Skin epidermis (tissue), 12 donors: ENCODE data around the gene ZNF385A.
A peak's percentile ranks its signal among the peaks of the same experiment; 100 is the strongest.

ENCODE experiments used
- H3K27ac ChIP-seq, 21 experiments: fragments of 200-600 bp; sonication (generic) in 11 of 21; one replicate each; pipeline ENCODE4 v1.5.0; 2020; ENCODE audit warnings: mild to moderate bottlenecking in 3 of 21, inconsistent platforms in 2 of 21, moderate library complexity in 2 of 21
- H3K4me3 ChIP-seq, 7 experiments: fragments of 200-600 bp; sonication (generic) in 2 of 7; one replicate each; pipeline ENCODE4 v1.5.0; 2020; ENCODE audit warnings: inconsistent platforms in 2 of 7, mild to moderate bottlenecking in 2 of 7, moderate library complexity in 1 of 7

ZNF385A gene

GRCh38 chr12:54379398-54380201, 4.9 kb downstream of the ZNF385A start:
- Histone ChIP-seq H3K27ac (peak overlapping the region in 10 of 21 experiments; percentile 29 to 93 (median 75)), H3K4me3 (peak overlapping the region in 6 of 7 experiments; percentile 1 to 47 (median 22))

DNA sequence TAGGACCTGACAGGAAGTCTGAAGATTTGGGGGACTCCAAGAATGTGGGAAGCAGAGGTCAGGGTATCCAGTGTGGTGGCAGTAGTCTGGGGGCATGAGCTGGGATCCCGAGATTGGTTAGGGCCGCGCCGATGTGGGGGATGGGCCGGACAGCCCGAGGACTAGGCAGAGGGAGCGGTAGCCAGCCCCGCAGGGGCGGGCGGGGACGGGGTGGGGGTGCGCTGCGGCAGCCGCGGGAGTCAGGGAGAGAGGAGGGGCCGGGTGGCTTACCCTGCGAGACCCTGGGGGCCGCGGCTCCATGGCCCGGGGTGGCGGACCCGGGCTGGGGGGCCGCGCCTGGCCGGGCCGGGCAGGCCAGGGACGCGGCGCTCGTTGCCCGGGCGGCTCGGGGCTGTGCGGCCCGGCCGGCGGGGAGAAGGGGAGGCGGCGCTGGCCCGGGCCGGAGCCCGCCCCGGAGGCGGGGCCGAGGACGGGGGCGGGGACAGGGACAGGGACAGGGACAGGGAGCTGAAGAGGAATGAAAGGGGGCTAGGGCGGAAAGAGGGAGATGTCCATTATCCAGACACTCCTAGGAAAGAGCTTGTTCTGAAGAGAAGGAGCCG, 5.6 kb downstream of the ZNF385A start:
- peak overlapping the region in 6 of 7 experiments; percentile 15 to 47 (median 22) for H3K4me3 ChIP-seq
- peak overlapping the region in 10 of 21 experiments; percentile 3 to 93 (median 81) for H3K27ac ChIP-seq

DNA sequence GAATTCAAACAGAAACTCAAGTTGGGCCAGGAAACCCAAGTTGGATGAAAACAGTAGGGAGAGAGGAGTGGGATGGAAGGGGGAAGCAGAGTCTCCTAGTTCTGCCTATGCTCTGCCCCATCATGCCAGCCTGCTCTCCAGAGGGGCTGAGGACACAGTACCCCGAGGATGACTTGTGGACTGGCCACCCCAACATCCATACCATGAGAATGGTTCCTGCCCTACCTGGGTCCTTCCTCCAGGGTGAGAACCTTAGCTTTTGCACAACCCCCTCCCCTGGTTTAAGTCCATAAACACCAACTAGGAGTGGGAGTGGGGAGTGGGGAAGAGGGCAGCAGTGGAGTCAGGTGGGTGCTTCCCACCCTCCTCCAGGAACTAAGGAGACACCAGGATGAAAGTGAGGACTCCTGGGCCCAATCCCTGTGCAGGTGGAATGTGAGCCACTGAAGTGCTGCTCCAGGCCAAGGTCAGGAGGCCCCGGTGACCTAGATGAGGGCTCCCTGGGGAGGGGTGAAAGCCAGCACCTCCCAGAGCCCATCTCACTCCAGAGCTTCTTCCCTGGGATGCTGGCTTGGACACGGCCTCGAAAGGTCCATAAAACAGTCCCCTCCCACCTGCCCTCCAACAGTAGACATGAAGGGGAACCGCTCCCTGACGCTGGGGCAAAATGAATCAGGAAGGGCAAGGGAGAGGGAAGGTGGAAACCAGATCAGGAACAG, 6.6 kb downstream of the ZNF385A start:
- Histone ChIP-seq H3K4me3 (no peak overlapping the region), H3K27ac (peak overlapping the region in 9 of 21 experiments; percentile 2 to 93 (median 82))

- peak overlapping the region in 12 of 21 experiments; percentile 2 to 93 (median 80) for H3K27ac ChIP-seq
- H3K4me3 ChIP-seq, result no peak overlapping the region
Observed at GRCh38 chr12:54377007-54377406, 7.5 kb downstream of the ZNF385A start.

- Histone ChIP-seq H3K27ac (peak overlapping the region in 13 of 21 experiments; percentile 10 to 93 (median 80)), H3K4me3 (no peak overlapping the region)
Observed at GRCh38 chr12:54376596-54376995, 7.9 kb downstream of the ZNF385A start.

- no peak overlapping the region for H3K4me3 ChIP-seq
- peak overlapping the region in 15 of 21 experiments; percentile 12 to 93 (median 60) for H3K27ac ChIP-seq
Observed at GRCh38 chr12:54375259-54375579, 9.3 kb downstream of the ZNF385A start.

- Histone ChIP-seq H3K27ac (peak overlapping the region in 16 of 21 experiments; percentile 17 to 93 (median 59)), H3K4me3 (no peak overlapping the region)
Observed at GRCh38 chr12:54374562-54375258, 9.8 kb downstream of the ZNF385A start.

- H3K27ac ChIP-seq, result peak overlapping the region in 15 of 21 experiments; percentile 10 to 93 (median 60)
Observed at GRCh38 chr12:54373649-54374561, 10.6 kb downstream of the ZNF385A start.

DNA sequence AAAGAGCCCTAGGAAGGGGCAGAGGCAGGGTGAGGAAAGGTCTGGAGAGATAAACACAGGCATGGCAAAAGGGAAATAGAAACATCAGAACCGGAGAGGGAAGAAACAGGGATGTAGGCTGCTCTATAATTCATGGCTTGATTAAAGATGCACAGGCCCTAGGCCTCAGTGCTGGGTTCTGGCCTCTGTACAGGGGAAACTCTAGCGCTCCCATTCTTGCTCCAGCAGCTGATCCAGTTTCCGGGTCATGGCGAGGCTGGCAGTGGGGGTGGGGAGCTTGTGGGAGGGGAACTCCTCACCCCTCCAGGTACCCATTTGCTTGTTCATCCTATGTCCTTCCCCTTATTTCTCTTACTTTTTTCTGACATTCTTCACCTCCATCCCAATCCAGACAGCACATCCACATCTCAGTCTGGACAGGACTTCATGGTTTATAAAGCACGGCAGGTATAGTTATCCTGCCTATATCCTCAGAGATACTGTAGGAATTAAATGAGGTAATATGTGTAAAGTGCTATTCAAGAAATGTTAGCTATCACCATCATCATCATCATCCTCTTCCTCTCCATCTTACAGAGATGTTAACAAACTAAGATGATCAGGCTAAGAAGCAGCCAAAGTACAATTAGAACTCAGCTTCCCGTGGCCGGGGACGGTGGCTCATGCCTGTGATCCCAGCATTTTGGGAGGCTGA, 12.3 kb downstream of the ZNF385A start:
- Histone ChIP-seq H3K4me3 (no peak overlapping the region), H3K27ac (peak overlapping the region in 9 of 21 experiments; percentile 38 to 86 (median 80))

More at GRCh38 chr12:54373649-54374561, 10.6 kb downstream of the ZNF385A start:
- no peak overlapping the region for H3K4me3 ChIP-seq

DNA sequence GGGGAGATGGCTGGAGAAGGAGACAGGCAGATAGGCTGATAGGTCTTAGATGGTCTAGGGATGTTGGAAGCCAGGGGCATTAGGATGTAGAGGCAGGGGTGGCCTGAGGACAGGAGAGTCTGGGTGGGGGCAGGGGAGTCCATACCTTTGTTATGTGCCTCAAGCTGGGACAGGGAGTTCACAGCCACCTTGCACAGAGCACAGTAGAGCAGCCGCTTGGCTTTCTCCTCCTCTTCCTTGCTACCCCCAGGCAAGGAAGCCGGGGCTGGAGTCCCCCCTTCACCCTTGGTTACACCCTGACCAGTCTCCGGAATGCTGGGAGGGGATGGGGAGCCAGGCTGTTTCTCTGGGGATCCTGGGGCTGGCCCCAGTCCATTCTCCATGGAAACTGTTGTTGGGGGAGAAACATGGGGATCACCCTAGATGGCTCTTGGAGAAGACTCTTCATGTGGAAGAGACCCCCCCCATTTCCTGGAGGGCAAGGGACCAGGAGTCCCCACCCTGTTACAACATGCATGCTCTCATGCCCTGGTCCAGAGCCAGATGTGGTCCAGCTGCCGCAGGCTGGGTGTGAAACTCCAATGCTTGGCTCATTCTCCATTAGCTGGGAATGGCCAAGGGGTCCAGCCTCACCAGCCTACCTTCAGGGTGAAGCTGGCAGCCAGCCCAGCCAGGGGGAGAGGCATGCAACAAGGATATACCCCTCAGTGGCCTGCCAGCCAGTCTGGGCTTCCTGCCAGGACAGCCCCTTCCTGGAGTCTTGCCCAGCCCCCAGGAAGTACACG, 13.0 kb downstream of the ZNF385A start:
- no peak overlapping the region for H3K4me3 ChIP-seq
- peak overlapping the region in 10 of 21 experiments; percentile 38 to 86 (median 74) for H3K27ac ChIP-seq

DNA sequence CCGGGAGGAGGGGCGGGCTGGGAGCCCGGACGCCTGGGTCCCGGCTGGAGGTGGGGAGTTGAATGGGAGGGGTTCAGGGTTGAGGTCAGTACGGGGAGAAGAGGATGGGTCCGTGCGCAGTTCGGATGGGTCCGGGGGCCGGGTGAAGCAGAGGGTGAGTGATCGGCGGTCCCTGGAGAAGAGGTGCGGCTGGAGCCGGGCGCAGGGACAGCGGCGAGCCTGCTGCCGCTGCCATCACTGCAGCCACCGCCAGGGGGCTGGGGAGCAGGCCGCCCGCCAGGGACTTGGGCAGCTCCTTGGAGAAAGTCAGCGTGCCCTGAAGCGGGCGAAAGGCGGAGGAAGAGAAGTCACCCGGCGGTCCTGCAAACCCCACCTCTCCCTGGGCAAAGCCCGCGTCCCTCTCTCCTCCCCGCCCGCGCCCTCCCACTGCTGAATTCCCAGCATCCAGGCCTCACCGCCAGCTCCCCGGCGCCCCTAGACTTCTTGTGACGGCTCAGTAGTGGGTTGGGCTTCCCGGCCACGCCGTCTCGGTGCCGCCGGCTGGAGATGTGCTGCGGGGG, 14.3 kb downstream of the ZNF385A start:
- peak overlapping the region in 14 of 21 experiments; percentile 8 to 86 (median 74) for H3K27ac ChIP-seq
- peak overlapping the region; percentile 3 to 31 (median 18) for H3K4me3 ChIP-seq

DNA sequence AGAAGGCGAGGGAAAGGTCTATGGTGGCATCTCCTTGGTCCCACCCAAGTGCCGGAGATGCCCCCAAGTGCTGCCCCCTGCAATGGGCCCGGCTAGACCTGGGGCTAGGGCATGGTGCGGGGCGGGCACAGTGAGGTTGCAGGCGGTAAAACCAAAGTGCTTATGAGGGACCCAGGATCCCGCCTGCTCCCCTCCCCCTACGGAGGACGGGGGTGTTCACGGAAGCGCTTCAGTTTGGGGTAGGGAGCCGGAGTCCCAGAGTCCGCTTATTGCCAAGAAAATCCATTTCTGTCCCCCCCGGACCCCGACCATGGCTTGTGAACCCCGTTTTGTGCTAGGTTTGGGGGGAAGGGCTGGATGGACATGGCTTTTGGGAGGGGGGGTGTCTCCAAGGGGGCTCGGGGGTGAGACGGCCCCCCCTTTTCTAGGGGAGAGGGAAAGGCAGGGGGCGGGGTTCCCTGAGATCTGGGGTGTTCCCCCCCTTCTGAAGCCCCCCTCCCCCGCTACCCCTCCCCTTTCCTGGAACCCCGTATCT, 14.9 kb downstream of the ZNF385A start:
- peak overlapping the region; percentile 3 to 31 (median 18) for H3K4me3 ChIP-seq
- H3K27ac ChIP-seq, result peak overlapping the region in 16 of 21 experiments; percentile 8 to 86 (median 70)

GRCh38 chr12:54368709-54369596, 15.6 kb downstream of the ZNF385A start:
- peak overlapping the region in 19 of 21 experiments; percentile 3 to 86 (median 68) for H3K27ac ChIP-seq
- peak overlapping the region in 6 of 7 experiments; percentile 1 to 31 (median 16) for H3K4me3 ChIP-seq

GRCh38 chr12:54368025-54368708, 16.4 kb downstream of the ZNF385A start:
- Histone ChIP-seq H3K27ac (peak overlapping the region in 18 of 21 experiments; percentile 0 to 78 (median 59)), H3K4me3 (peak overlapping the region in 1 of 7 experiments; percentile 31)

- H3K4me3 ChIP-seq, result no peak within 1 kb of the TSS
- H3K27ac ChIP-seq, result peak within 1 kb of the TSS in 5 of 21 experiments; percentile 4 to 56 (median 30)
Observed at GRCh38 chr12:54364413-54364812, 20.1 kb downstream of the ZNF385A start, which contains the start of gene GPR84. TSS of gene GPR84 (minus strand) at chr12:54364486. CDS start at chr12:54363851, 635 bp downstream.
